Glutamatergic neuron (in vitro differentiated cells): Measurements from ENCODE around the gene TRA2B. TPM values are rescaled to one million over a fixed set of nuclear protein-coding genes. Genes with fewer than 3 reads are reported as not detected.

Experiments
- DNase-seq: peaks from one replicate; pipeline ENCODE4 v3.0.0; 2022
- H3K27ac Mint-ChIP-seq: one replicate; pipeline ENCODE4 v1.8.0; 2020; ENCODE audit warnings: mild to moderate bottlenecking, mixed read lengths, inconsistent platforms; ENCODE audit not compliant: unreplicated experiment
- H3K27me3 Mint-ChIP-seq: one replicate; pipeline ENCODE4 v1.8.0; 2020; ENCODE audit warnings: mild to moderate bottlenecking, moderate library complexity, mixed read lengths, inconsistent platforms; ENCODE audit not compliant: unreplicated experiment
- H3K36me3 Mint-ChIP-seq: one replicate; pipeline ENCODE4 v1.8.0; 2020; ENCODE audit warnings: mild to moderate bottlenecking, mixed read lengths, inconsistent platforms; ENCODE audit not compliant: unreplicated experiment
- H3K4me1 Mint-ChIP-seq: one replicate; pipeline ENCODE4 v1.8.0; 2020; ENCODE audit warnings: mild to moderate bottlenecking, low read depth, mixed read lengths, inconsistent platforms; ENCODE audit not compliant: unreplicated experiment
- H3K4me3 Mint-ChIP-seq: one replicate; pipeline ENCODE4 v1.8.0; 2020; ENCODE audit warnings: mild to moderate bottlenecking, mixed read lengths, inconsistent platforms; ENCODE audit not compliant: unreplicated experiment
- H3K9me3 Mint-ChIP-seq: one replicate; pipeline ENCODE4 v1.8.0; 2020; ENCODE audit warnings: mild to moderate bottlenecking, moderate library complexity, mixed read lengths, inconsistent platforms; ENCODE audit not compliant: unreplicated experiment
- CTCF ChIP-seq: fragments of 200-600 bp; sonication (generic); IDR thresholded peaks from one replicate; pipeline ENCODE4 v1.5.0; 2021; ENCODE audit not compliant: partially characterized antibody, unreplicated experiment
- total RNA-seq: library from RNA; stranded (reverse); fragmentation: NEBNext Ultra II Directional; extraction: Animal tissue kit (Norgen Biotek cat#: 25700); gene quantifications from one replicate; pipeline ENCODE4 v1.2.1, GENCODE V29; 2021; ENCODE audit not compliant: unreplicated experiment

TRA2B gene
- total RNA-seq, 1 donor from 2014 or later = 160 TPM

GRCh38 chr3:185939721-185940120 is 1.9 kb upstream of the TRA2B start:
- no peak for DNase-seq
- Mint-ChIP-seq H3K9me3 (peaks cover 17% of the 10 kb centered on the region), H3K27me3 (peaks cover 17% of the 10 kb centered on the region), H3K27ac (no peak overlapping the region), H3K4me3 (peak overlapping the region; percentile 36), H3K4me1 (peaks cover 16% of the 10 kb centered on the region), H3K36me3 (peaks cover 5% of the 10 kb centered on the region)
- no peak for TF ChIP-seq CTCF

- peak; percentile 92 for DNase-seq
- TF ChIP-seq CTCF = no peak
- Mint-ChIP-seq H3K9me3 (peaks cover 18% of the 10 kb centered on the region), H3K27me3 (peaks cover 17% of the 10 kb centered on the region), H3K4me1 (peaks cover 26% of the 10 kb centered on the region), H3K27ac (peak overlapping the region; percentile 99), H3K4me3 (peak overlapping the region; percentile 99), H3K36me3 (peaks cover 5% of the 10 kb centered on the region)
Measured at GRCh38 chr3:185936814-185937688, 763 bp downstream of the TRA2B start.

GRCh38 chr3:185936273-185936629 is 1.6 kb downstream of the TRA2B start:
- TF ChIP-seq CTCF = no peak
- peaks cover 17% of the 10 kb centered on the region for H3K27me3 Mint-ChIP-seq
- H3K4me3 Mint-ChIP-seq = peak overlapping the region; percentile 99
- DNase-seq = no peak
- H3K36me3 Mint-ChIP-seq = peaks cover 5% of the 10 kb centered on the region
- peaks cover 34% of the 10 kb centered on the region for H3K4me1 Mint-ChIP-seq
- H3K9me3 Mint-ChIP-seq = peaks cover 18% of the 10 kb centered on the region
- H3K27ac Mint-ChIP-seq = peak overlapping the region; percentile 99

GRCh38 chr3:185935465-185936272 is 2.1 kb downstream of the TRA2B start:
- Mint-ChIP-seq H3K4me3 (peak overlapping the region; percentile 99), H3K9me3 (peaks cover 18% of the 10 kb centered on the region), H3K4me1 (peaks cover 39% of the 10 kb centered on the region), H3K36me3 (peaks cover 5% of the 10 kb centered on the region), H3K27ac (peak overlapping the region; percentile 67), H3K27me3 (peaks cover 17% of the 10 kb centered on the region)
- TF ChIP-seq CTCF = no peak
- DNase-seq = no peak
